Suprapubic skin (tissue), 3 donors: ENCODE data around the gene RAPGEF4.

Experiments
- EP300 ChIP-seq: sonication (generic); formaldehyde crosslinking; IDR thresholded peaks from one replicate; pipeline ENCODE4 v1.6.1; 2017; ENCODE audit warnings: antibody characterized with exemption
- POLR2A ChIP-seq, 2 donors: fragments of 450-650 bp; IDR thresholded peaks; one replicate each; pipeline ENCODE4 v1.6.1; 2017; ENCODE audit warnings: antibody characterized with exemption in 2 of 2, mild to moderate bottlenecking in 2 of 2, moderate library complexity in 2 of 2
- TF ChIP-seq, protein P1 (sequence below), 2 donors: fragments of 200-600 bp in 1 of 2; fragments of 450-650 bp in 1 of 2; sonication (generic) in 1 of 2; IDR thresholded peaks; one replicate each; pipeline ENCODE4 v1.5.1; 2016 to 2019; ENCODE audit warnings: antibody characterized with exemption in 2 of 2, mild to moderate bottlenecking in 1 of 2, moderate library complexity in 1 of 2

DNA sequence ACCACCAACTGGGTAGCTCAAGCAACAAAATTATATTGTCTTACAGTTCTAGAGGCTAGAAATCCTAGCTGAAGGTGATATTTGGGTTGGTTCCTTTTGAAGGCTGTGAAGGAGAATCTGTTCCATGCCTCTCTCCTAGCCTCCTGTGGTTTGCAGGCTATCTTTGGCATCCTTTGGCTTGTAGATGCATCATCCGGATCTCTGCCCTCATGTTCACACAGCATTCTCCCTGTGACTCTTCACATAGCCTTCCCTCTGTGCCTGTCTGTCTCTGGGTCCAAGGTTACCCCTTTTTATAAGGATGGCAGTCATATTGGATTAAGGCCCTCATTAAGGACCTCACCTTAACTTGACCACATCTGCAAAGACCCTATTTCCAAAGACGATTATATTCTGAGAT, 261.4 kb downstream of the RAPGEF4 start:
- TF ChIP-seq, protein P1, sequence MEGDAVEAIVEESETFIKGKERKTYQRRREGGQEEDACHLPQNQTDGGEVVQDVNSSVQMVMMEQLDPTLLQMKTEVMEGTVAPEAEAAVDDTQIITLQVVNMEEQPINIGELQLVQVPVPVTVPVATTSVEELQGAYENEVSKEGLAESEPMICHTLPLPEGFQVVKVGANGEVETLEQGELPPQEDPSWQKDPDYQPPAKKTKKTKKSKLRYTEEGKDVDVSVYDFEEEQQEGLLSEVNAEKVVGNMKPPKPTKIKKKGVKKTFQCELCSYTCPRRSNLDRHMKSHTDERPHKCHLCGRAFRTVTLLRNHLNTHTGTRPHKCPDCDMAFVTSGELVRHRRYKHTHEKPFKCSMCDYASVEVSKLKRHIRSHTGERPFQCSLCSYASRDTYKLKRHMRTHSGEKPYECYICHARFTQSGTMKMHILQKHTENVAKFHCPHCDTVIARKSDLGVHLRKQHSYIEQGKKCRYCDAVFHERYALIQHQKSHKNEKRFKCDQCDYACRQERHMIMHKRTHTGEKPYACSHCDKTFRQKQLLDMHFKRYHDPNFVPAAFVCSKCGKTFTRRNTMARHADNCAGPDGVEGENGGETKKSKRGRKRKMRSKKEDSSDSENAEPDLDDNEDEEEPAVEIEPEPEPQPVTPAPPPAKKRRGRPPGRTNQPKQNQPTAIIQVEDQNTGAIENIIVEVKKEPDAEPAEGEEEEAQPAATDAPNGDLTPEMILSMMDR (IDR thresholded peaks at IDR 0.05): no peak
- TF ChIP-seq POLR2A (IDR thresholded peaks at IDR 0.05): no peak
- TF ChIP-seq EP300: no peak
